Forelimb muscle (tissue), 1 donor: Measurements from ENCODE around the gene RSRC2. TPM values are rescaled to one million over a fixed set of nuclear protein-coding genes. Genes with fewer than 3 reads are reported as not detected.
A peak's percentile ranks its signal among the peaks of the same experiment; 100 is the strongest.
"Not testable (repeated sequence)": the region's sequence is repeated elsewhere in the genome, so short reads cannot be mapped to it uniquely, and the experiment has no call there.

Source experiments
- DNase-seq: peaks from one replicate; pipeline ENCODE4 v3.0.0-alpha.2; 2013; ENCODE audit warnings: low read depth
- polyA plus RNA-seq: library from polyadenylated mRNA; unstranded; fragments of 120-200 nt; gene quantifications from one replicate; pipeline ENCODE4 v1.2.1, GENCODE V29; 2013; ENCODE audit not compliant: insufficient read length

Gene RSRC2
- polyA plus RNA-seq, 1 donor: 118 TPM

GRCh38 chr12:122486805-122487426 lies 39.8 kb downstream of the RSRC2 start:
- DNase-seq: no peak

GRCh38 chr12:122486360-122486759 lies 40.4 kb downstream of the RSRC2 start:
- not testable (repeated sequence) for DNase-seq

GRCh38 chr12:122484385-122484784 lies 42.4 kb downstream of the RSRC2 start:
- not testable (repeated sequence) for DNase-seq

- no peak for DNase-seq
Measured at GRCh38 chr12:122483969-122484368, 42.8 kb downstream of the RSRC2 start.

- no peak for DNase-seq
Measured at GRCh38 chr12:122481861-122482260, 44.9 kb downstream of the RSRC2 start.

- no peak for DNase-seq
Measured at GRCh38 chr12:122480753-122481152, 46.0 kb downstream of the RSRC2 start.

GRCh38 chr12:122474324-122474716 lies 52.4 kb downstream of the RSRC2 start:
- DNase-seq: no peak

- no peak for DNase-seq
Measured at GRCh38 chr12:122473543-122474323, 53.0 kb downstream of the RSRC2 start.

- peak; percentile 41 for DNase-seq
Measured at GRCh38 chr12:122471324-122472226, 55.2 kb downstream of the RSRC2 start.

- DNase-seq: not testable (repeated sequence)
Measured at GRCh38 chr12:122470576-122470975, 56.2 kb downstream of the RSRC2 start.

- DNase-seq: not testable (repeated sequence)
Measured at GRCh38 chr12:122469856-122470255, 56.9 kb downstream of the RSRC2 start.

GRCh38 chr12:122467983-122468382 lies 58.8 kb downstream of the RSRC2 start:
- DNase-seq: no peak

- not testable (repeated sequence) for DNase-seq
Measured at GRCh38 chr12:122464317-122465042, 62.3 kb downstream of the RSRC2 start.

GRCh38 chr12:122460641-122461040 lies 66.1 kb downstream of the RSRC2 start:
- DNase-seq: no peak

GRCh38 chr12:122460061-122460460 lies 66.7 kb downstream of the RSRC2 start:
- DNase-seq: no peak

GRCh38 chr12:122459211-122459610 lies 67.5 kb downstream of the RSRC2 start:
- no peak for DNase-seq

- DNase-seq: no peak
Measured at GRCh38 chr12:122458105-122459035, 68.4 kb downstream of the RSRC2 start.

- DNase-seq: no peak
Measured at GRCh38 chr12:122457627-122458026, 69.1 kb downstream of the RSRC2 start.

- no peak for DNase-seq
Measured at GRCh38 chr12:122454739-122455138, 72.0 kb downstream of the RSRC2 start.

GRCh38 chr12:122454250-122454721 lies 72.5 kb downstream of the RSRC2 start:
- DNase-seq: no peak
